Measurements from ENCODE around the gene FAM83D.

- TF ChIP-seq POLR2AphosphoS5 (IDR thresholded peaks at IDR 0.05; ENCODE audit: borderline replicate concordance, low read depth, low read length): no peak
- TF ChIP-seq EZH2 (IDR thresholded peaks at IDR 0.05): no peak
Observed at GRCh38 chr20:38979434-38979833, 53.2 kb downstream of the FAM83D start.

Measured in SK-N-MC (cell line).